Right renal pelvis (tissue), 4 donors: Measurements from ENCODE around the gene TJAP1. TPM values are rescaled to one million over a fixed set of nuclear protein-coding genes. Genes with fewer than 3 reads are reported as not detected.
"Not testable (repeated sequence)": the region's sequence is repeated elsewhere in the genome, so short reads cannot be mapped to it uniquely, and the experiment has no call there.

Source experiments
- DNase-seq, 4 donors: peaks; one replicate each; pipeline ENCODE4 v3.0.0-alpha.2; 2013; ENCODE audit warnings: low read depth in 4 of 4, low spot score in 3 of 4, missing footprints in 1 of 4
- polyA plus RNA-seq, 4 donors: library from polyadenylated mRNA; unstranded; fragments of 120-200 nt; gene quantifications; one replicate each; pipeline ENCODE4 v1.2.1, GENCODE V29; 2013; ENCODE audit not compliant: insufficient read length in 4 of 4

The TJAP1 gene
- polyA plus RNA-seq, 4 donors = 27.4 to 35.7 (median 32.0) TPM

DNA sequence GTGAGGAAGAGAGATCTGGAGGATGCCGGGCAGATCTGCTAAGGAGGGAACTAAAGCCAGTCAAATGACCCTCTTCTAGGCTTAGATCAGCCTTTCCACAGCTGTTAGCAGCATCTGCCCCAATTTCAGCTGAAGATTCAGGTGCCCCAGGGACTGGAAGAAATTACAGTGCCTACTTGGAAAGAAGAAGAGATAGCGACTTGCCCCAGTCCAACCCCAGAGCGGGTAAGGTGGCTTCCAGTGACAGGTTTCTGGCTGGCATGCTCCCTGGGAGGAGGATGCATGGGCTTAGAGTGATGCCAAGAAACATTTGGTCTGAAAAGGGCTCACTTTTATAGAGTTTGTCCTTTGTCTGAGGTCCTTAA, 620 bp downstream of the TJAP1 start:
- DNase-seq = no peak

DNA sequence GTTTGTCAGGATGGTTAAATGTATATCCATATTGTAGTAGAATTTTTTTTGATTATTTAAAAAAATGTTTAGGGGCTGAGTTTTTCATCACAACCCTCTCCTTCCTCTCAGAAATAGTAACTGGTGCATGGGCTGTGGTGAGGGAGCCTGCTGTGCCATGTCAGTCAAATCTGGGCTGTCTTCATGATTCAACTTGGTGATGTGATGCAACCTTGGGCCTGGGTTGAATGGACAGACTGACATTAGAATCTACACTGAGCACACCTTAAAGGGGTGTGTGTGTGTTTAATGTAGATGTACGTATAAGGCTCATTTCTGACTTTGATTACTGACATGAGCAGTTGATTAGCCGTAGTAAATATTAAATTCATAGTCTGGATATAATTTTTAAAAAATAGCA, 3.7 kb downstream of the TJAP1 start:
- no peak for DNase-seq

- no peak for DNase-seq
These were observed 4.3 kb downstream of the TJAP1 start for GRCh38 chr6:43481591-43482236.

GRCh38 chr6:43488667-43489276, 11.4 kb downstream of the TJAP1 start:
- no peak for DNase-seq

GRCh38 chr6:43489277-43490072, 12.1 kb downstream of the TJAP1 start:
- DNase-seq = no peak

DNA sequence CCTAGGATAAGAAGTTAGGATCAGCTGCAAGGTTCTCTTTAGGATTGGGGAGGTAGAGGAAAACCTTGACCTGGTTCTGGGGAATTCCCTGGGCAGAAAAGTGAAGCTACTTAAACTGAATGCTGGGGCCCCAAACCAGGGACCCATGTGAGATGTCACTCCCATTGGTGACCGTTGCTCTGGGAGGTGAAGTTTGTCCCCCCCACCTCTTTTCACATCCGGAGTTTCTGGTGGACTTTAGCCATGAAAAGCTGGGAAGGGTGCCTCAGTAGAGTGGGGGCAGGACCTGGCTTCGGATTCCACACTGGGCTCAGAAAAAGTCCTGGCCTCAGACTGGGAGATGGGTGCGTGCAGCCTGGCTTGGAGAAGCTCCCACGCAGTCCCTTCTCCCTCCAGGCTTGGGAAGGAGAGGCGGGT, 13.2 kb downstream of the TJAP1 start:
- no peak for DNase-seq

DNA sequence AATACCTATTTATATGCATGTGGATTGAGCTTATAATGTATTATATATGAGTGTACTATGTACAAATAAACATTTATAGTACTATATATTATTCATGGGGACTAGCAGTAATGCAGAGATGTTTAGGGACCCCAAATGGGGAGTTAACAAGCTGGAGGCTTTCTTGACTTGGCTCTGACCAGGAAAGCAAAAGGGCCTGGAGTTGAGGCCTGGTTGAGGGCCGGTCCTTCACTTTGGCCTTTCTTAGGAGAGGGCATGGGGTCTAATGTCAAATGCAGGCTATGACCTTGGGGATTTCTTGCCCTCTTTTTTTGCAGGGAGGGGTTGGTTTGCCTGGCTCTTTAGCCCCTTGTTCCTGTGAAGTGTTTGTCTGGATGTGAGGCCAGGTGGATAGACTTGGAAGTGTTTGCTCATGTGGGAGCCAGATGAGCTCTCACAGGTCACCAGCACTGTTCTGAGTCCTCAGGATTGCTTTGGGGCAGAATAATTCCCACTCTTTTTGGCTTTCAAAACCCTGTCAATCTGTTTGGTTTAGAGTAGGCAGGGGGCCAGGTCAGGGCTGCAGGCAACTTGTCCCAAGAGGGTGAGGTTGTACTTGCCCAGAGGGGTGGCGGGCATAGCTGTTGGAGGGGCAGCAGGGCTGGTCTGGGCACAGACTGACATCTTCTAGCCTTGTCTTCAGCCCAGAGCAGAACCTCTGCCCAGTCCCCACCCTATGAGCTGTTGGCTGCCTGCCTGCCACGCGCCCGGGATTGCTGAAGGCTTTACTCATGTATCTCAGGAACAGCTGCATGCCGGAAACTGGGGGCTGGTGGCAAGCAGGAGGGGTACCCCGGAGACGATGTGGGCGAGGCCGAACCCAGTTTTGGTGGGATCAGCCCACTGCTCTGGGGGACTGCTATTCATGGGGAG, 14.6 kb downstream of the TJAP1 start:
- DNase-seq = no peak

DNA sequence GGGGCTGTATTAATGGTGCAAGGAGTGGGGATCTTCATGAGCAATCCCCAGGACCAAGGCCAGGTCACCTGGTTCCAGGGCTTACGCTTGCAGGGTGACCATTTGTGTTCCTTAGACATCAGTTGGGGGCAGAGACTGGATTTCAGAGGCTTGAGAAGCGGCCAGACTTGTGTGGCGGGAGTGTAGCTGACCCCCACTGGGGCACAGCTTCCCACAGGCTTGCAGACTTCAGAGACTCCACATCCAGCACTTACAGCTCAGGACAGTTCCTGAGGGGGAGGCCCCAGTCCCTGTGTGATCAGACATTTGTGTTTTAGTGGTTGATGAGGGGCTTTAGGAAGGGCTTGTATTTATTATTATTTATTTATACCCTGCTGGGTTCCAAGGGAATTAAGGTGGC, 15.3 kb downstream of the TJAP1 start:
- no peak for DNase-seq

DNA sequence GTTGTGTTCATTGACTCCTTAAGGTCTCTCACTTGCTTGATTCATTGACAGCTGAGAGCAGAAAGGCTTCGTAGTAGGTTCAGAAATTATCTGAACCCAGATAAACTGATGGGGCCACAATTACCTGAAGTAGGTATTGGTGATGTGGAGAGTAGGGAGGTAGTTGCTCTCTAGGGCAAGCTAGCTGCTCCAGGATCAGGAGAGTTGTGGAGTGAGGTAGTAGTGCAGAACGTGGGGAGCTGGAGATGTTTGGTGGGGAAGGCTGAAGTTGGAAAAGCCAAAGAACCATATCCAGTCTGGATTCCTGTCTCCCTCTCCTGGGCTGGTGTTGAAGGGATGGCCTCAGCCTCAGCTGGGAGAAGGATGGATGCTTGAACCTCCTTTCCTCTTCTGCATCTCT, 15.9 kb downstream of the TJAP1 start:
- no peak for DNase-seq

DNA sequence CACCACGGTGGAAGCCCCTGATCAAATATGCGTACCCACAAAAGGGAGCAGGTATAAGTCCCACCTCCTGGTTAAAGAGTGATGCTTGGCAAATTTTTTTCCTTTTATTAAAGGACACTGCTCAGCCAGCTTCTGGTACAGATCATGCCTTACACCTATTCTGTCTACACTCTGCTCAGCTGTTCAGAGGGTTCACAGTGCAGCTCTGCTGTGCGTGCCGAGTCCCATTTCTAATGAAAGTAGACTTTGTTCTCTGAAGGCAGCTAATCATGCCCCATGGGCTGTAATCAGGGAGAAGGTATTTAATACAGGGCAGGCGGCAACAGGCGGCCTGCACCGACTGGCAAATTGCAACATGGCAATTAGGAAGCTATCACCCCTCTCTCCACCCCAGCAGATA, 16.5 kb downstream of the TJAP1 start:
- no peak for DNase-seq

- DNase-seq = no peak
These were observed 17.0 kb downstream of the TJAP1 start for GRCh38 chr6:43494321-43494720.

- DNase-seq = no peak
These were observed 17.4 kb downstream of the TJAP1 start for GRCh38 chr6:43494766-43495165.

- DNase-seq = no peak
These were observed 18.1 kb downstream of the TJAP1 start for GRCh38 chr6:43495409-43495941.

DNA sequence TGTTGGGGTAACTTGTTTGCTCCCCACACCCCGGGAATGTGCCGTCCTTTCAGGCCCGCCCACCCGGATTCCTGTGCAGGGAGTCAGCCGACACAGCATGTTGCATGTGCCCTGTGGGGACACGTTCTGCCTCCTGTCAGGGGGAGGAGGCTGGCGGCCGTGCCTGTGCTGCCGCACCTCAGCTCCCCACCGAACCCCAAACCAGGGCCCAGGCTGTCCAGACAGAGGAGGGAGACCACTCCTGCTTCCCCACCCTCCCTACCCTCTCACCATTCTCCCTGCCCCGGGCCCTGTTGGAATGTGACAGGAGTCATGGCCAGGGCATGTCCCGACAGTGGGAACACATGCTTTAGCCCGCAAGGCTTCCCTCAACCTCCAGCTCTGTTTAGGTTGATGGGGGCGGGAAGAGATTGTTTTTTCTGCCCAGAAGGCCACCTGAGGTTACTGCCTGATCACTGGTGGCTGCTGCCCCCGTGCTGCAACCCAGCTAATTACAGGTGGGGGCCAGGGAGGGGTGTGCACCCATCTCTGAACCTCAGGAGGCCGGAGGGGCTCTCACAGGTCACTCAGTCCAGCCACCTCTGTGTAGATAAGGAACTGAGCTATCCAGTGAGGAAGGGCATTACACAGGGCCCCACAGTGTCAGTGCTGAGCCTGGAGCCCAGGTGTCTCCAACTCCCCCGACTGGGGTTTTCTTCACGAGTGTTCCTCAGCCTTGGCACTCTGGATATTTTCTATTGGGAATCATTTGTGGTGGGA, 19.2 kb downstream of the TJAP1 start:
- DNase-seq = no peak

DNA sequence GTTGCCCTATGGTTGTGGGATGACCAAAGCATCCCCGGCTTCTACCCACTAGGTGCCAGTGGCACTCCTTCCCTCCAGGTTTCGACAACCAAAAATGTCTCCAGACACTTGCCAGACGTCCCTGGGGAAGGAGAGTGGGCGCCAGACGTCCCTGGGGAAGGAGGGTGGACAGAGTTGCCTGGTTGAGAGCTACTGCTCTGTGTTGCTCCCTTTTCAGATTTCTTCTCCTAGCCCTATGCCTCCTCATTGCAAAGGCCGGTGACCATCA, 19.7 kb downstream of the TJAP1 start:
- DNase-seq = no peak

DNA sequence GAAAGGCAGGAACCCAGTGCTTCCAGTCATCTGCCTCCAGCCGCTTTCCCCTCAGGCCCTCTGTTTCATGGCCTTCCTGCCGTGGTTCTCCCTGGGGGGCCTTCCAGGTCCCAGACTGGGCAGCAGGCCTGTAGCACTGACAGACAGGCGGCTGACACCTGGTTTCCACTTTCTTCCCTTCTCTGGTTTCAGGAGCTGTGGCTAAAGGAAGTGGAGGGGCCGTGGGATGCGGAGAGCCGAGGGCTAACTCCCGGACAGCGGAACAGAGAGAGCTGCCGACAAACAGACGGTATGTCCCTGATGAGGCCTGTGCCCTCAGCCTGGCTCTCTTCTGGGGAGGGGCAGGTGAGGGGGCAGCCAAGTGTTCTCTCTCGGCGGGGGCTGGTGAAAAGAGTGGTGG, 20.3 kb downstream of the TJAP1 start:
- DNase-seq = no peak

- DNase-seq = not testable (repeated sequence)
These were observed 20.9 kb downstream of the TJAP1 start for GRCh38 chr6:43498291-43498690.

GRCh38 chr6:43499028-43499815, 21.9 kb downstream of the TJAP1 start:
- no peak for DNase-seq

DNA sequence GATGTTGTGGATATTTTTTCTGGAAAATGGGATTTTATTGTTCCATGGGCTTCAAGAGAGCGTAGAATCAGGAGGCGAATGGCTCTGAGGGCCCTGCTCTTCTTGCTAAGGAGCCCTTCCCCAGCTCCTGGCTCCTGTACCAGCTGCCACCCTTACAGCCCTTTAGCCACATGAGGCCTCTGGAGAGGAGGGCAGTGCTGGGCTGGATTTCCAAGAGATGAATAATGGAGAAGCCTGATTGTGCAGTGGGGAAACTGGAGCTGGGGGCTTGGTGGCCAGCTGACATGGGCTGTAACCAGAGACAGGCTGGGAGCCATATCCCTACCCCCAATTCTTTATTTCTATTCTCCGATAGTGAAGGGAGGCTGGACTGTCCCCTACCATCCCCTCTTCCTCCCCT, 23.6 kb downstream of the TJAP1 start:
- no peak for DNase-seq
